HG02852 (cell line): ENCODE results near the gene OR4K1.
"Not testable (repeated sequence)": the region's sequence is repeated elsewhere in the genome, so short reads cannot be mapped to it uniquely, and the experiment has no call there.

Experiments used
- ATAC-seq: cut with Tn5 transposase; IDR thresholded peaks from one replicate; pipeline ENCODE4 v1.9.1; 2021; ENCODE audit warnings: mild to moderate bottlenecking, moderate library complexity; ENCODE audit not compliant: unreplicated experiment

The OR4K1 gene

GRCh38 chr14:19930617-19931016 is at the start of gene OR4K1:
OR4K1 (plus strand) TSS chr14:19930917; CDS start chr14:19935667, 4,750 bp downstream.
- no peak for ATAC-seq

DNA sequence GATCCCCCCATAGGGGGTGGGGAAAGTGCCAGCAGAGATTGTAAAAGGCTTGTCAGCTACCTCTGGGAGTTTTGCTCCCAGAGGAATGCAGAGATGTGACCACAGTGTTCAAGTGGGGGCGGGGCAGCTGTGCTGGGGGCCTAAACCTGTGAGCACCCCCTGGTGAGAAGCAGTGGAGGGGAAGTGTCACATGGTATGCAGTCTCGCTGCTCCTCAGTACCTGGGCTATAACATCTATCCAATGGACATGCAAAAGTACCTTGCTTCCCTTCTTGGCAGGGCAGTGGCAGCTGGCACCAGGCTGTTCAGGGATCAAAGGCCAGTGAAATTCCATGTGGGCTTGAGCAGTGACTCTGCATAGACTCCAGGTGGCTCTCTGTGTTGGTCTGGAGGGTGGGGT is 35.4 kb upstream of the OR4K1 start:
- ATAC-seq, result no peak

GRCh38 chr14:19900999-19901398 is 29.7 kb upstream of the OR4K1 start:
- ATAC-seq, result no peak

GRCh38 chr14:19902409-19902808 is 28.3 kb upstream of the OR4K1 start:
- ATAC-seq, result no peak

DNA sequence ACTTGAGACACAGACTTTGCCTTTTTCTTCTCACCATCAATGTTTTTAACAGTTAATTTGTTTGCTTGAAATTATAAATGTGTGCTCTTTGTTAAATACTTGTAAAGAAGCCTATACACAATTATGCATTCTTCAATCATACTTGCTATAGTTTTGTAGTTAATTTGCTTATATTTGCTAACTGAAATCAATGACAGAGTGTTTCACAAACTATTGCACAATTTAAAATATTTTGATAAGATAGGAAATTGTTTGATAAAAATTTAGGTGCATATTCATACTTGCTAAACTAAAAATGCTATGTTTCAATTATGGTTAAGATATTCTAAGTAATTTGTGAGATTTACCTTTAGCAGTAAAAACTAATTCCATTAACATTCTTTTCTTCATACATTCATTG is 24.1 kb upstream of the OR4K1 start:
- no peak for ATAC-seq

- no peak for ATAC-seq
These were observed 19.6 kb upstream of the OR4K1 start for GRCh38 chr14:19911114-19911513.

- no peak for ATAC-seq
These were observed 13.5 kb upstream of the OR4K1 start for GRCh38 chr14:19917243-19917642.

- no peak for ATAC-seq
These were observed 12.7 kb upstream of the OR4K1 start for GRCh38 chr14:19917955-19918518.

DNA sequence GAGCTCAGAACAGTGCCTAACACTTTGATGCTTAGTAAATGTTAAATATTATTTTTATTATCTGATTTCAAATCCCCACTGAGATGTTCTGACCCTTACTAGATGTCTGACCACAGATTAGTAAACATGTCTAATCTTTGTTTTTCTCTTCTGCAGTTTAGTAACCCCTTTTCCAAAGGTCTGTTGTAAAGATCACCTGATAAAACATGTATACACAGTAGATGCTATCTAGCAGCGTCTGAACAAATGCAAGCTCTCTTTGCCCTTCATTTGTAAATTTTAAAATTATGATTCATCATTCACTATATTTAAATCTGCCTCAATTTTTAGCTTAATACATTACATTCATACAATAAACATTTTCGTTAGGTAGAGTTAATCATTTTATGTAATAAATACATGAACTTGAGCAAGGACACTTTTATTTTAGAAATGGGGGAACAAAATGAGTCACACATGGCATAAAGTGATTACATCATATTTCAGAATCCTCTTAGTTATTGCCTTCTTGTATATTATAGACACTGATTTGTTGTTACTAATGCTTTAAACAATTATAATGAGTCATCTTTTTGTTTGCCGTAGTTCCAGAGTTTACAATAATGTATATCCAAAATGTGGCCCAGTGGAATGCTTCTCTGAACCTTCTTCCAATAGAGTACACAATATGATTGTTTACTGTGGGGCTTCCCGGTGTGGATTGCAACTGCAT is 12.0 kb upstream of the OR4K1 start:
- no peak for ATAC-seq

DNA sequence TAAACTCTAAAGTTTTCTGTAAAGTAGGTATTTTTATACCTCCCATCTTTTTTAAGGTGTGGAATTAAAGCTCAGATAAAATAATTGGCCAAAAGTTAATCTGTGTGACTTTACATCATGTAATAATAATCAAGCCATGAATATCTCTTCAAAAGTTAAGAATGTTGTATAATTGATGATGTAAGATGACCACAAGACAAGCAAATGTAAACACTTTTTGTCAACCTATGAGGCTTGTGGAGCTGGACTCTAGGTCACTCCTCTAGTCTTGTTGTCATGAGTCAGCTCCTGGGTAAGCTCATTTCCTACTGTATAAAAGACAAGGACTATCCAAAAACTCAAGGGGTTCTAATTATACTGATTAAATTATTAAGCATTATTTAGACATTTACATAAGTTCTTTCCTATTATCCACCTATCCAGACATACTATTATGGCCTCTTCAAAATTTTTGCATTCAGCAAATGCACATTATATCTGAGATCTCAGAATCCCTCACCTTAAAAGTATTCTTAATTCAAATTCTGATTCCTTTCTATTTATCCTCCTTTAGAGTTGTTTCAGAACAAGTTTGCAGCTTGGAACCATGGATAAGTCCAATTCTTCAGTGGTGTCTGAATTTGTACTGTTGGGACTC is 10.6 kb upstream of the OR4K1 start, which contains the start of gene OR4K5:
OR4K5 (plus strand) TSS at position 587 of the 637 bp plus-strand sequence; CDS start at position 587, 0 bp downstream.
- ATAC-seq, result no peak

- no peak for ATAC-seq
These were observed 11.0 kb downstream of the OR4K1 start for GRCh38 chr14:19941668-19942067.

DNA sequence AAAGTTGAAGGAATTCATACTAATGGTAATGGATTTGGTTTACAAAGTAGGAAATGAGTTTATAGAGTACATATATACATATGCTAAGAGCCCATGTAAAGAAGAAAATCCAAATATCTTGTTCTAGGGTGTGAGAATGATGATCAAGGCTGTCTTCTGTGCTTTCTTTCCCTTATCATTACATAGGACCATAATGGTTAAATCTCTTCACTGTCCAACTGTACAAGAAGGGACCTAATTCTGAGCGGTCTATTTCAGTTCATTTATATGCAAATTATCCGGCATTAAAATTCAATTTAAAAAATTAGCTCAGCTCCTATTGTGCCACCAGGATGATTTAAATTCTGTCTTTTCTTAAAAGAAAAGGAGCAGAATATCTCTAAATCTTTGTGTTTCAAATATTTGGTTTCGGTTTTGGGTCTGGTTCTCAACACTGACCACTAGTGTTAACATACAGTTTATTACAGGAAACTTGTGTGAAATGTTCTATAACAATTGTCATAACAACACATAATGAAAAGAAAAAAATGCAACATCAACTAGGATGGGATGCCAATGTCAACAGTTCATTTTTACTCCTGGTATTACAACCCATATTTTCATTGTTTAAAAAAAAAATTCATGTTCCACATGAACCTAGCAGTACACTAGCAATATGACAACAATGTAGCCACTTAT is 16.8 kb downstream of the OR4K1 start:
- ATAC-seq, result no peak

- ATAC-seq, result no peak
These were observed 18.5 kb downstream of the OR4K1 start for GRCh38 chr14:19949218-19949617.

- ATAC-seq, result not testable (repeated sequence)
These were observed 39.0 kb downstream of the OR4K1 start for GRCh38 chr14:19969735-19970134.

- ATAC-seq, result no peak
These were observed 44.1 kb downstream of the OR4K1 start for GRCh38 chr14:19974844-19975243.

DNA sequence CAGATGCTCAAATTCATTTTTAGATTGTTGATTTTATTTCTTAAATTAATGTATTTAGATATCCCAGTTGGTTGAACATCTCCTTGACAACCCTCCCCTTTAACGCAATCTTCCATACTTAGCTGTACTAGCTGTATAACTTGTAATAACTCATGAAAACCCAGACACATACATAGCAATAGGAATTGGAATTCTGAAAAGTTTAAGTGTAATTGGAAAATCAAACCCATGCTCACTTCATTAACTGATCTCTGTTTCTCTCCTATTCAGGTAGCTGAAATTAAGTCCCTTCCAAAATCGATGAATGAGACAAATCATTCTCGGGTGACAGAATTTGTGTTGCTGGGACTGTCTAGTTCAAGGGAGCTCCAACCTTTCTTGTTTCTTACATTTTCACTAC is 44.6 kb downstream of the OR4K1 start, which contains the start of gene OR4K15:
OR4K15 (plus strand) TSS at position 301 of the 400 bp plus-strand sequence; CDS start at position 301, 0 bp downstream.
- no peak for ATAC-seq
